GM10266 (cell line): ENCODE data around the gene CBX4.
A peak's percentile ranks its signal among the peaks of the same experiment; 100 is the strongest.

Experiments used
- DNase-seq: peaks from one replicate; pipeline ENCODE4 v3.0.0; 2012; ENCODE audit errors: extremely low spot score
- CTCF ChIP-seq: IDR thresholded peaks from 2 replicates; pipeline ENCODE4 v1.5.1; 2012; ENCODE audit warnings: mild to moderate bottlenecking, low read depth; ENCODE audit not compliant: control insufficient read depth, insufficient read depth; ENCODE audit errors: missing control alignments

The CBX4 gene

GRCh38 chr17:79839356-79840268 is at the start of gene CBX4:
TSS of gene CBX4 (minus strand) at chr17:79839440. CDS start at chr17:79839251, 189 bp downstream.
- peak; percentile 99 for DNase-seq
- peak; percentile 76 for TF ChIP-seq CTCF

GRCh38 chr17:79888009-79888540 is 48.8 kb upstream of the CBX4 start:
- DNase-seq = no peak
- no peak for TF ChIP-seq CTCF

- DNase-seq = no peak
- no peak for TF ChIP-seq CTCF
These were observed 48.3 kb upstream of the CBX4 start for GRCh38 chr17:79887451-79887991.

- TF ChIP-seq CTCF = no peak
- no peak for DNase-seq
These were observed 44.0 kb upstream of the CBX4 start for GRCh38 chr17:79883202-79883601.

- no peak for TF ChIP-seq CTCF
- DNase-seq = no peak
These were observed 39.2 kb upstream of the CBX4 start for GRCh38 chr17:79878329-79878947.

GRCh38 chr17:79877041-79877440 is 37.8 kb upstream of the CBX4 start:
- TF ChIP-seq CTCF = no peak
- no peak for DNase-seq
